NCI-H524 treated with DMSO at 0.1 percent for 48 hours (cell line): Measurements from ENCODE around the gene IGF2BP1.

Experiments used
- DNase-seq: peaks from one replicate; lab custom pipeline; 2025; lab: John Stamatoyannopoulos, UW

The IGF2BP1 gene

DNA sequence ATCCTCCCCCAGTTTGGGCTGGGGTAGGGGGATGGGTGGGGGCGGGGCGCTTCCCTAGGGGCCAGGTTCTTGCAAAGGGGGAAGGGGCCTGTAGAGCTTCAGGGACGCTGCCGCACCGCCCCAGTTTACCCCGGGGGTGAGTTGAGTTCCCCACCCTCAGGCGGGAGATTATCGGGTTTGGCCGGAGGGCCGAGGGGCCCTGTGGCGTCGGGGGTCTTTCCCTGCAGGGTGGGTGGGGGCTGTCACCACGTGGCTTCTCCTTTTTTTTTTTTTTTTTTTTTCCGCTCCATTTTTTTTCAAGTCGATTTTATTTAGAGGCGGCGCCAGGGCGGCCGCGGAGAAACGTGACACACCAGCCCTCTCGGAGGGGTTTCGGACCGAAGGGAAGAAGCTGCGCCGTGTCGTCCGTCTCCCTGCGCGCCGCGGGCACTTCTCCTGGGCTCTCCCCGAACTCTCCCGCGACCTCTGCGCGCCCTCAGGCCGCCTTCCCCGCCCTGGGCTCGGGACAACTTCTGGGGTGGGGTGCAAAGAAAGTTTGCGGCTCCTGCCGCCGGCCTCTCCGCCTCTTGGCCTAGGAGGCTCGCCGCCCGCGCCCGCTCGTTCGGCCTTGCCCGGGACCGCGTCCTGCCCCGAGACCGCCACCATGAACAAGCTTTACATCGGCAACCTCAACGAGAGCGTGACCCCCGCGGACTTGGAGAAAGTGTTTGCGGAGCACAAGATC lies at the start of gene IGF2BP1:
TSS of gene IGF2BP1 (plus strand) at position 283 of the 724 bp plus-strand sequence. CDS start at position 644, 361 bp downstream.
- DNase-seq = no peak

DNA sequence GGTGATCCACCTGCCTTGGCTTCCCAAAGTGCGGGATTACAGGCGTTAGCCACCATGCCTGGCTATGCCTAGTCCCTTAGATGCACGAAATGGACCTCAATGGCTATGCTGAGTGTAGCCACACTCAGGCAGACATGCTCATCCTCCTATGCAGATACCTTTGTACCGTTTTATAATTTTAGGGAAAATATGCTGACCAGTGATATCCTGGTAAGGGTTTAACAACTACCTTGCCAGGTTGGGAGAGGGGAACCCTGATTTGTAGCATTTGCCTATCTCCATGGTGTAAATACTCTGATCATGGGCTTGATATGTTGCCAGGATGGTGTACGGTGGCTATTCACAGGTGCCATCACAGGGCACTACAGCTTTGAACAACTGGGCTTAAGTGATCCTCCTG lies 45.6 kb upstream of the IGF2BP1 start:
- no peak for DNase-seq

DNA sequence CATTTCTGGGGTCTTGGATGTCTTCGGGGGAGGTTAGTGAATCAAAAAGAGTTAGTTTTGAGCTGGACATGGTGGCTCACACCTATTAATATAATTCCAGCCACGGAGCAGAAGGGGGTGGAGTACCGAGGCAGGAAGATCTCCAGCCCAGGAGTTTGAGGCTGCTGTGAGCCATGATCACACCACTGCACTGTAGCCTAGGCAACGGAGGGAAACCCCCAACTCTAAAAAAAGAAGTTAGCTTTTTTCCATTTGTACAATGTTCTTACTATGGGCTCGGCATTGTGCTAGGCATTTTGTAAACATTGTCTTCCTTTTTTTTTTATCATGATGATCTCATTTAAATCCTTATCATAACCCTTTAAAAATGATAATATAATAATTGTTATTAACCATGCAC lies 44.3 kb upstream of the IGF2BP1 start:
- DNase-seq = no peak

DNA sequence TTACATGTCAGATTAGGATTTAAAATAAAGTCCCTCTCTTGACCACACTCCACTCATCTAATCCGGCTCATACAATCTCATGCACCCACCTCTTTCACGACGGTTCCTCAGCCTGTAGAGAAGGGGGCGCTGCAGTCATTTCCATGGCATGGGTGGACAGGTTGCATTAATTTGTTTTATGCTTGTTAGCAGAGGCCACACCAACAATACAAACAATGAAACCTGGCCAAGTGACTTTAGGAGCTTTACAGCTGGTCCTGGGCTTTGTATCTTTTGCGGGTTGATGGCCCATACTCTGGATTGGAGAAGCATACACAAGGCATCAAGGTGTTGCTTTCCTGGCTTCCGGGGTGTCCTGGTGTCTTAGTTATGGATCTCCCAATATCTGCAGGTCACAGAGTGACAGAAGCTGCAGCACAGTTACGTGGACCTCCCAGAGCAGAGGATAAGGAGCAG lies 42.9 kb upstream of the IGF2BP1 start:
- peak; percentile 31 for DNase-seq

DNA sequence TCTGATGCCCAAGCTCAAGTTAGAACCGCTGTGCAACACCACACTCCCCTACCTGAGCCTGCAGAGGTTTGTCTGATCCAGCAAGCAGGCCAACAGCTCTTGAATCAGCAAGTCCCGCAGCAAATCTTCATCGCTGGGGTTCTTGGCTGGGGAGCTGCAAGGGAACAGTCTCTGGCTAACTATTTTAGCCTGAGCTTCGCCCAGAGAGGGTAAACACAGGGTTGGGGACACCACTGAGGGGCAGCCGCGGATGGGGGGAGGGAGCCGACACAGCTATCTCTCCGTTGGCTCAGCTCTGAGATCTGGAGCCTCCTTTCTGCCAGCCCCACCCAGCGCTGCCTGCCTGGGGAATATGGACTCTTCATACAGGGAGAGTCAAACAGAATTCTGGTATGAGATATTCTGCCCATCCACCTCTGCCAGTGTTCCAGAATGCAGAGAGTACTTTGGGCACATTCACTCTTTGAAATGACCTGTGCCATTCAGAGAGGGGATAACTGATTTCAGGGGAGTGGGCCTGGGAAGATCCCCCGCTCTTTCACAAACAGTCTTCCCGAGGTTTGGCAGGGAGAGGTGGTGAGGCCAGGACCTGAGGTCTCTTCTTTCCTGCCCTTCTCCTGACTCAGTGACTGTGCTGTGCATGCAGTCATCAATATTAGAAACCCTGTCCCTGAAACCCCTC lies 36.2 kb upstream of the IGF2BP1 start:
- no peak for DNase-seq

DNA sequence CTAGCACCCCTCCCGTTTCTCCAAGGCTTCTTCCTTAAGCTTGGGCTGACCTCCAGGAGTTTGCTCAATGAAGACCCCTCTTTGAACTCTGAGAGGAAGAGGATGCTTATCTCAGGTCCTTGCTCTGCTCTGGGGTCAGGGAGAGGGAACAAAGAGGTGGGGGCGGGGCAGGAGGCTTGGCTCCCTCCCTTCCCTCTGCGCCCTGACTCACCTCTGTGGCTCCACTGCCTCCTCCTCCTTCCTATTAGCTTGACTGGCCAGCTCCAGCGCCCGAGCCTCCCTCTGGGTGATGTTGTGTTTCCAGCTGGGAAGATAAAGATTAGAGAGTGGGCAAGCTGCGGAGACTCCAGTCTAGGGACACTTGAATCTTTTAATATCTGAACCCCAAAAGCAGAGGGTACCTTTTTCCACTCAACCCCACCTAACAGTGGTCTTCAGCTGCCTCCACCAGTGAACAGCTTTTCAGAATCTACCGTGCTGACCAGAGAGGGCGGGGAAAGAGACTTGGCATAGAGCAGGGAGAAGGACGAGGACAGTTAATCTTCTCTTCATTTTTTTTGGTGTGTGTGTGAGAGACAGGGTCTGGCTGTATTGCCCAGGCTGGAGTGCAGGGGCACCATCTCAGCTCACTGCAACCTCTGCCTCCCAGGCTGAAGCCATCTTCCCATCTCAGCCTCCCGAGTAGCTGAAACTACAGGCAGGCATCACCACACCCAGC lies 35.5 kb upstream of the IGF2BP1 start:
- no peak for DNase-seq

DNA sequence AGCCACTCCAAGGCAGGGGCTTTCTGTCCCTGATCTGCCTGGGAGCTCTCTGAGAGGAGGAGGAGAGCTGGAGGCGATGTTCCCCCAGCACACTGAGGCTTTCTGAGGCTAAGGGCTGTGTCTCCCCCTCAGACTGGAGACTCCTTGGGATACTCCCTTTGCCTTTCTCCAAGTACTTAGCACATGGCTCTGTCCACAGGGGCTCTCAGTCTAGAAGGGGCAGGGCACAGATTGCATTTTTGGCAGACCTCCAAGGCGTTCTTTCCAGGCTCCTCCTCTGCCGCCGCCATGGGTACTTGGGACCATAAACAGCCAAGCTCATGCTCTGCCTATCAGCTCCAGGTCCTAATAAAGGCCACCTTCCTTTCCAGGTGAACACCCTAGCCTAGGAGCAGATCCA lies 27.0 kb upstream of the IGF2BP1 start:
- DNase-seq = peak; percentile 84

DNA sequence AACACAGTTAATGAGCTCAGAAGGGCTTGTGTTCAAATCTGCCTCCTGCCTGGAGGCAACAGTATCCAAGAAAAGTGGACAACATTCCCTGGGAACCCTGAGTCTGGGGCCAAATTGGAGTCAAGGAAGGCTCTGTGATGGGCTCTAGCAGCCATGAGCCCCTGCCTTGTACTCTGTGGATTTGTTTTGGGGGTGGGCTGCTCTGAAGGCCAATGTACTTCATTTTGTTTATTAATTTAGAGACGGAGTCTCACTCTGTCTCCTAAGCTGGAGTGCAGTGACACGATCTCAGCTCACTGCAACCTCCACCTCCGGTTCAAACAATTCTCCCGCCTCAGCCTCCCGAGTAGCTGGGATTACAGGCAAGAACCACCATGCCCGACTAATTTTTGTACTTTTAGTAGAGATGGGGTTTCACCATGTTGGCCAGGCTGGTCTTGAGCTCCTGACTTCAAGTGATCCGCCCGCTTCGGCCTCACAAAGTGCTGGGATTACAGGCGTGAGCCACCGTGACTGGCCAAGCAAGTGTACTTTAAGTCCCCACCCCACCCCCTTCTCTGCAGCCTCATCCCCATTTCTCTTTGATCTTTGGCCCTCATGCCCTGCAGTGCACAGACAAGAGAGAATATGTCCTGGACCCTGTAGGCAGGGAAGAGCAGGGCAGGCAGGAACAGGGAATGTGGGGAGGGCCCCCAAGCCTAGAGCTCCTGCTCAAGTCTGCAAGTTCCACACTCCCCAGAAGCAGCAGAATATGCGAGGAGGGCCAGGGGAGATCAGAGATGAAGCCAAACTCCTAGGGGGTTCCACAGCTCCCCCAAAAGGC lies 26.1 kb upstream of the IGF2BP1 start:
- DNase-seq = no peak

DNA sequence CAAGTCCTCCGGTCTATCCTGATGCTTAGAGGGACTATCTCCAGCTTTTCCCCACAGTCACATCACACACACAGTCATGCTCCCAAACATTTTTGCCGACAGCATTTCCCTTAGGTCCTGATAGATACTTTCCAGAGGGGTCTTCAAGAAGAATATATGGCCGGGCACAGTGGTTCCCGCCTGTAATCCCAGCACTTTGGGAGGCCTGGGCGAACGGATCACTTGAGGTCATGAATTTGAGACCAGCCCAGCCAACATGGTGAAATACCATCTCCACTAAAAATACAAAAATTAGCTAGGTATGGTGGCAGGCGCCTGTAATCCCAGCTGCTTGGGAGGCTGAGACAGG lies 24.5 kb upstream of the IGF2BP1 start:
- no peak for DNase-seq

DNA sequence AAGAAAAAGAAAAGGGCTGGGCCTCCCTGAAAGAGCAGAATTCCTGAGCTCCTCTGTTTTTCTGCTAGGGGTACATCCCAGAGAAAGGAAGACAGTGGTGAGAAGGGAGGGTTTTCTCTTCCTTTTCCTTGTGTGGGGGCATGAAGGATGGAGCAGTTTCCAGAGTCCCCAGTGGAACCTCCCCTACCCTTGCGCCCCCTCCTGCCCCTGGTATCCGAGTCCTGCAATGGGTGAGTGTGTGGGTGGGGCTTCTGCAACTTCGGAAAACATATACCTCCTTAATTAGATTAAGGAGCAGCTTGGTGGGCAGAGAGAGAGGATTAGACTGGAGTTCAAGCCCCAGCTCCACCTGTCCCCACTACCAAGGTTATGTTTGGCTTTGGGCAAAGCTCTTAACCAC lies 23.4 kb upstream of the IGF2BP1 start:
- DNase-seq = peak; percentile 75

DNA sequence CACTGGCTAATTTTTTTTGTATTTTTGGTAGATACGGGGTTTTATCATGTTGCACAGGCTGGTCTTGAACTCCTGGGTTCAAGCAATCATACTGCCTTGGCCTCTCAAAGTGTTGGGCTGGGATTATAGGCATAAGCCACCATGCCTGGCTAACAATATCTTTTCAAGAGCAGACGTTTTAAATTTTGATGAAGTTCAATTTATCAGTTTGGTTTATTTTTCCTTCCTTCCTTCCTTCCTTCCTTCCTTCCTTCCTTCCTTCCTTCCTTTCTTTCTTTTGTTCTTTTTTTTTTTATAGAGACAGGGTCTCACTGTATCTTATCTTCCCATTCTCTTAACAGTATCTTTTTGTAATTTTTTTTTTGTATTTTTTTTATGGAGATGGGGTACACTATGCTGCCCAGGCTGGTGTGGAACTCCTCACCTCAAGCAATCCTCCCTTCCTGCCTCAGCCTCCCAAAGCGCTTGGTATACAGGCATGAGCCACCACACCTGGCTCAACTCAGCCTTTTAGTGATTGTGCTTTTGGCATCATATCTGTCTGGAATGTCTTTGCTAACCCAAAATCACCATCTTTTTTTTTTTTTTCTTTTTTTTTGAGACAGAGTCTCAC lies 15.2 kb upstream of the IGF2BP1 start:
- DNase-seq = no peak

DNA sequence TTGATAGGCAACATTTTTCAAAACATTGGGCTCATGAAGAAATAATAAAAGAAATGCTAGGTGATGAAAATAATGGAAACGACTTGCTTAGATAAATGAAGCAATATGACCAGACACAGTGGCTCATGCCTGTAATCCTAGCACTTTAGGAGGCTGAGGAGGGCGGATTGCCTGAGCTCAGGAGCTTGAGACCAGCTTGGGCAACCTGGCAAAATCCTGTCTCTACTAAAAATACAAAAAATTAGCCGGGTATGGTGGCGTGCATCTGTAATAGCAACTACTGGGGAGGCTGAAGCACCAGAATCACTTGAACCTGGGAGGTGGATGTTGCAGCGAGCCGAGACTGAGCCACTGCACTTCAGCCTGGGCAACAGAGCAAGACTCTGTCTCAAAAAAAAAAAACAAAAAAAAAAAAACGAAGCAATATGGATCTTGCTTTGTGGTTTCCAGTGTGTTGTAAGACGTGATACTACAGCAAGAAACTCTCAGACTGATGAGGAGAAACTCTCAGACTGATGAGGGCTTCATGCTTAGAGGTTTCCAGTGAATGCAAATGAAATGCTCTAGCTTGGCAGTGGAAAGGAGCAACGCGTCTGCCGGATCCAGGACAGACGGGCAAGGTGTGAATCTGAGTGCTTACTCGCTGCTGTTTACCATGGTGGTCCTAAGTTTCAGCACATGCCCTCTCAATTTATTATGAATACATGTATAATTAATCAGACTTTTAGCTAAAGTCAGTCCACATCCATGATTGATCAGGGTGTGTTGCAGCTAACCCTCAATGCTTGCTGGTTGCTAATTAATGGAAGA lies 11.5 kb upstream of the IGF2BP1 start:
- no peak for DNase-seq

DNA sequence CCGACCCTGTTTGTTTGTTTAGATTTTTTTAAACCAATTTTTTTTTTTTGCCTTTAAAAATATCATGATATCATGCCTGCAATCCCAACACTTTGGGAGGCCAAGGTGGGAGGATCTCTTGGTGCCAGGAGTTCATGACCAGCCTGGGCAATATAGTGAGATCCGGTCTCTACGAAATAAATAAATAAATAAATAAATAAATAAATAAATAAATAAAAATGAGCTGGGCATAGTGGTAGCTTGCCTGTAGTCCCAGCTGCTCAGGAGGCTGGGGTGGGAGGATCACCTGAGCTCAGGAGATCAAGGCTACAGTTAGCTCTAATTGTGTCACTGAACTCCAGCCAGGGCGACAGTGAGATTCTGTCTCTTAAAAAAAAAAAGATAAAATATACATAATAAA lies 8.1 kb upstream of the IGF2BP1 start:
- DNase-seq = no peak

DNA sequence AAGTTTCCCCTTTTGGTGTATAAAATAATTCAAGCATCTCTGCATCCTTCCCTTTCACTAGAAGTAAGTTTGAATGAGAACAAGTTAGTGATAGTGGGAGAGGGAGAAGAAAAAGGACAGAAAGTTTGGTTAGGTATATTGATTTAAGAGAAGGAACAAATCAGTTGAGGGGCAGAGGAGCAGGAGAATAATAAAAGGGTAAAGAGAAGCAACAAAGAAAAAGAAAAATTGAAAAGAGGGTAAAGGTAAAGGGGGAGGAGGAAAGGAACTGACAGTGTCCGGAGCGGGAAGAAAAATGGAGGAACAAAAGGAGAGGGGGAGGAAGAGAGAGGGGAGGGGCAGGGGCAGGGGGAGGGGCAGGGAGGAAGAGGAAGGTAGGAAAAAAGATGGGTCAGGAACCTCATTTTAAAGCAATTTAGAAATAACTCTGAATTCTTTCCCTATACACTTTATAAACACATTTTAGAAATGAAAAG lies 6.3 kb upstream of the IGF2BP1 start:
- DNase-seq = no peak

DNA sequence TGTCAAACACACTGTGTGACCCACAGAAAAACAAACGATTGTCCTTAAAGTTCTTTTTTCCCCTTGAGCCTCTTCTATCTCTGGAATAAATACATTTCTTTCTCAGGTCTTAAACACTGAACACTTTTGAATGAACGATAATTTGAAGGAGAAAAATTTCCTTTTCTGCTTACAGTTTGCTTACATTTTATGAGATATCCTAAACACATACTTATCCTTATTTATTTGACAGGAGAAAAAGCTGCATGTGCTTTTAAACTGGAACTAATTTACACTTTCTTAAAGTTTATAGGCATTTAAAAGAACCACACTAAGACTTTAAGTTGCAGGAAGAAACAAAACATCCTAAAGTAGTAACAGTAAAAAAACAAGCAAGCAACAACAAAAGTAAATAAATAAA lies 4.7 kb upstream of the IGF2BP1 start:
- no peak for DNase-seq

DNA sequence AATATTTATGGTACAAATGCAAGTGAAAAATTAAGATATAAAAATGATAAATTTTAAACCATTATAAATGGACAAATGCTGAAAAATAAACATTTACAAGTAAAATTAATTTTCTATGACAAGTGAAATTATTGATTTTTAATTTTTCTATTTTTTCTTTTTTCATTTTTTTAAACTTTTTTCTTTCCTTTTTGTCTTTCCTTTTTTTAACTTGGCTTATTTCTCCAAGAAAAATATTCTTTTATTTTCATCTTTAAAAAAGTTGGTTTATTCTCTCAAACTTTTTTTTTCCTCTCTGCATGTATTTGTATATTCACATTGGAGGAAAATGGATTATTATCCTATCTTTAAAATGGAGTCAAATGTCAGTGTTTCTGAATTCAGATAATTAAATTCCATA lies 3.9 kb upstream of the IGF2BP1 start:
- no peak for DNase-seq

DNA sequence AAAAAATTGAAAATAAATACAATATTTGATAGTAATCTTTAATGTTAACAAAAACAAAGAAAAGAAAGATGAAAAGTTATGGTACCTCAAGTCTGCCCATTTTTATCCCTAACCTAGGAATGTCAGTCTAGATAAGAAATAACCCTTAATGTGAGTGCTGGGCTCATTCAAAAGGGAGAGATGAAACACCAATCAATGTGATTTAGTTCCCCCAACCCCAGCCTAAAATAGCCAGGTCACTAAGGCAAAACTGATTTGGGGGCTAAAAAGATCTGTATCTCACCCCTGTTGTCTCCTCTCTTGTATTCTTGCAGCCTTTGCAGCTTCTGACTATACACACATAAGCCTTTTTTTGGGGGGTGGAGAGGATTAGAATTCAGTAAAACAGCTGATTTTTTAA lies 3.2 kb upstream of the IGF2BP1 start:
- DNase-seq = no peak

DNA sequence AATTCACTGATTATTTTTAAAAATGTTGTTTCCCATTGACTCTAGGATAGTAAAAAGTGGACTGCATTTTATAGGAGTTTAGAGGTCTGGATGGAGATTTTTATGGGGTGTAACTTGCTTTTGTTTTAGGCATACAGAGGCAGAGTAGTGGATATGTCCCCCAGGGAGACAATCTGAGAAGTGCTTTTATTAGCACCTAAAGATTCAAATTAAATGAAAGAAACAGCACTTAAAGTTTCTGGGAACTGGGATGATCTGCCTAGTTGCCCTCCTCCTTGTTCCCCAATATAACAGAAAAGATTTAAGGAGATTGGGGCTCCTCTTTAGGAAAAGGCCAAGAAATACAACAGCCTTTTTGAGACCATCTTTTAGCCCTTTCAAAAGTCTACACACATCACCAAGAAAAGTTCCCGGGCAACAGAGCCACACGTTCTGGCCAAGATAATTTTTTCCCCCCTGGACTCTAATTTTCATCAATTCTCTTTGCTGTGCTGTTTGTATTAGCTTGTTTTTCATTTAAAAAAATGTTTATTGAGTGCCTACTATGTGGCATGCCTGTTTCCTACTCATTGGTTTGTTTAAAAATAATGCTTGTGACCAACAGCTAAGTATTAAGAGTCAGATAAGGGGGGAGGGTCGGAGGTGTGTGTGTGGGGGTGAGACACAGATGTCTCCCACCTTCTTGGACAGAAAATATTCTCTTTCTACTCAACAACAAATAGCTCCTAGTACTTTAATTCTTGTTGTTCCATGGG lies 2.5 kb upstream of the IGF2BP1 start:
- no peak for DNase-seq

DNA sequence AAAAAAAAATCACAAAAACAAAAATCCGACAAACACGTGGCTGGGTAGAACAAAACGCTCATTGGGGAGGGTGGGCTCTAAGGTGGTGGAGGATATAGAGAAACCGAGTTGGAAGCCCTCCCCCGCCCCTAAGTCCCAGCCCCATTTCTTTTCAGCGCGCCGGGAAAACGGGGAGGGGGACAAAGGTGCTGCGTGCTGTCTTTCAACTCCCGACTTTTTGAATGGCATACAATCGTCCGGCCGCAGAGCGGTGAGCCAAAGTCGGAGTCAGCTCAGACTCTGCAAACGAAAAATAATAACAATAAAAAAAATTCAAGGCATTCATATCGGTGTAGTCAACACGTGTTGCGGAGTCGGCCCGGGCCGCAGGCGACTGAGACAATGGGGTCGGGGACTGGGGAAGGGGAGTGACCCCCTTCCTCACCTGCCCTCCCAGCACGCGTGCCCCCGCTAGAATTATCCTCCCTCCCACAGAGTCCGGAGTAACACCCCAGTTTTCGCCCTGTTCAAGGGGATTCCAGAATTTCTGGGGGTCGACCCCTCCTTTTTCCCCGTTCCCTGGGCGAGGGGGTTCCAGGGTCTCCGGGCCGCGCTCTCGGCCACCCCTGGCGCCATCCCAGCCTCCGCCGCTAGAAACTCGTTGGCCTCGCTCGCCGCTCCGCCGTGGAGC lies 1.7 kb upstream of the IGF2BP1 start:
- no peak for DNase-seq
